Hepatocyte (in vitro differentiated cells): ENCODE results near the gene LEMD2. TPM values are rescaled to one million over a fixed set of nuclear protein-coding genes. Genes with fewer than 3 reads are reported as not detected.

ENCODE experiments used
- DNase-seq: peaks from one replicate; pipeline ENCODE4 v3.0.0-alpha.2; 2016; ENCODE audit warnings: low spot score
- H2AFZ ChIP-seq: fragments of 200-600 bp; sonication (generic); 2 replicates; pipeline ENCODE4 v1.6.0; 2016; ENCODE audit warnings: antibody characterized with exemption, mild to moderate bottlenecking
- H3K27ac ChIP-seq: fragments of 200-600 bp; sonication (generic); 2 replicates; pipeline ENCODE4 v1.5.1; 2016; ENCODE audit warnings: mild to moderate bottlenecking
- H3K27me3 ChIP-seq: fragments of 200-600 bp; sonication (generic); 2 replicates; pipeline ENCODE4 v1.6.1; 2016
- H3K36me3 ChIP-seq: fragments of 200-600 bp; sonication (generic); replicated peaks from 2 replicates; pipeline ENCODE4 v1.5.1; 2016; ENCODE audit warnings: low read depth; ENCODE audit not compliant: insufficient read depth
- H3K4me1 ChIP-seq: fragments of 200-600 bp; sonication (generic); 2 replicates; pipeline ENCODE4 v1.5.1; 2016; ENCODE audit warnings: mild to moderate bottlenecking, moderate library complexity; ENCODE audit not compliant: insufficient read depth
- H3K4me2 ChIP-seq: fragments of 200-600 bp; sonication (generic); 2 replicates; pipeline ENCODE4 v1.6.0; 2016
- H3K4me3 ChIP-seq: fragments of 200-600 bp; sonication (generic); 2 replicates; pipeline ENCODE4 v1.5.1; 2016; ENCODE audit warnings: mild to moderate bottlenecking
- H3K79me2 ChIP-seq: fragments of 200-600 bp; sonication (generic); 2 replicates; pipeline ENCODE4 v1.6.0; 2017; ENCODE audit warnings: mild to moderate bottlenecking
- H3K9me2 ChIP-seq: fragments of 200-600 bp; sonication (generic); replicated peaks from 2 replicates; pipeline ENCODE4 v1.6.0; 2017; ENCODE audit warnings: mild to moderate bottlenecking; ENCODE audit not compliant: insufficient read depth
- H3K9me3 ChIP-seq: fragments of 200-600 bp; sonication (generic); 2 replicates; pipeline ENCODE4 v1.5.1; 2016; ENCODE audit warnings: low read depth, mild to moderate bottlenecking
- H4K20me1 ChIP-seq: fragments of 200-600 bp; sonication (generic); 2 replicates; pipeline ENCODE4 v1.6.0; 2016; ENCODE audit warnings: mild to moderate bottlenecking; ENCODE audit not compliant: insufficient read depth, poor library complexity, severe bottlenecking
- EZH2 ChIP-seq: fragments of 200-600 bp; sonication (generic); IDR thresholded peaks from 2 replicates; pipeline ENCODE4 v1.6.1; 2016; ENCODE audit warnings: antibody characterized with exemption, mild to moderate bottlenecking, borderline replicate concordance
- EZH2phosphoT487 ChIP-seq: fragments of 200-600 bp; sonication (generic); IDR thresholded peaks from one replicate; pipeline ENCODE4 v1.6.1; 2018; ENCODE audit warnings: antibody characterized with exemption, mild to moderate bottlenecking, low read depth, moderate library complexity; ENCODE audit not compliant: unreplicated experiment, severe bottlenecking
- WGBS: methylation state at CpG from one replicate; pipeline ENCODE4 v1.1.6; 2016; ENCODE audit warnings: low lambda C conversion rate; ENCODE audit errors: missing lambda C conversion rate; 5-methylcytosine and 5-hydroxymethylcytosine counted together
- polyA plus RNA-seq: library from polyadenylated mRNA; unstranded; fragments of >200 nt; fragmentation: Nextera tagmentation; extraction: Ambion mirVana; gene quantifications from 2 replicates; pipeline ENCODE4 v1.2.1, GENCODE V29; 2016
- total RNA-seq: library from RNA; depleted of rRNA; stranded (reverse); fragments of >200 nt; gene quantifications from 2 replicates; pipeline ENCODE4 v1.2.3, GENCODE V29; 2014
- TF ChIP-seq, protein P1 (sequence below): fragments of 200-600 bp; sonication (generic); IDR thresholded peaks from 2 replicates; pipeline ENCODE4 v1.5.1; 2016; ENCODE audit warnings: antibody characterized with exemption, mild to moderate bottlenecking; ENCODE audit not compliant: poor library complexity

The LEMD2 gene
- total and polyA plus RNA-seq, 2 experiments from 2014 or later = 38.1 to 66.3 TPM

- no peaks in the 10 kb centered on the region for H3K9me2 ChIP-seq
- H3K9me3 ChIP-seq = no peaks in the 10 kb centered on the region
- H4K20me1 ChIP-seq = peaks cover 42% of the 10 kb centered on the region
- H2AFZ ChIP-seq = no peak overlapping the region
- H3K27me3 ChIP-seq = no peaks in the 10 kb centered on the region
- no peak overlapping the region for H3K27ac ChIP-seq
- DNase-seq = no peak
- TF ChIP-seq EZH2 (no peak), EZH2phosphoT487 (no peak)
- TF ChIP-seq, protein P1, sequence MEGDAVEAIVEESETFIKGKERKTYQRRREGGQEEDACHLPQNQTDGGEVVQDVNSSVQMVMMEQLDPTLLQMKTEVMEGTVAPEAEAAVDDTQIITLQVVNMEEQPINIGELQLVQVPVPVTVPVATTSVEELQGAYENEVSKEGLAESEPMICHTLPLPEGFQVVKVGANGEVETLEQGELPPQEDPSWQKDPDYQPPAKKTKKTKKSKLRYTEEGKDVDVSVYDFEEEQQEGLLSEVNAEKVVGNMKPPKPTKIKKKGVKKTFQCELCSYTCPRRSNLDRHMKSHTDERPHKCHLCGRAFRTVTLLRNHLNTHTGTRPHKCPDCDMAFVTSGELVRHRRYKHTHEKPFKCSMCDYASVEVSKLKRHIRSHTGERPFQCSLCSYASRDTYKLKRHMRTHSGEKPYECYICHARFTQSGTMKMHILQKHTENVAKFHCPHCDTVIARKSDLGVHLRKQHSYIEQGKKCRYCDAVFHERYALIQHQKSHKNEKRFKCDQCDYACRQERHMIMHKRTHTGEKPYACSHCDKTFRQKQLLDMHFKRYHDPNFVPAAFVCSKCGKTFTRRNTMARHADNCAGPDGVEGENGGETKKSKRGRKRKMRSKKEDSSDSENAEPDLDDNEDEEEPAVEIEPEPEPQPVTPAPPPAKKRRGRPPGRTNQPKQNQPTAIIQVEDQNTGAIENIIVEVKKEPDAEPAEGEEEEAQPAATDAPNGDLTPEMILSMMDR = no peak
- peaks cover 28% of the 10 kb centered on the region for H3K4me1 ChIP-seq
- H3K4me2 ChIP-seq = no peak overlapping the region
- H3K36me3 ChIP-seq = no peaks in the 10 kb centered on the region
- H3K79me2 ChIP-seq = peaks cover 32% of the 10 kb centered on the region
- H3K4me3 ChIP-seq = no peak overlapping the region
- WGBS = 94% methylated on average over 5 of the region's 5 CpGs
Observed at GRCh38 chr6:33782561-33782960, 6.4 kb downstream of the LEMD2 start.

DNA sequence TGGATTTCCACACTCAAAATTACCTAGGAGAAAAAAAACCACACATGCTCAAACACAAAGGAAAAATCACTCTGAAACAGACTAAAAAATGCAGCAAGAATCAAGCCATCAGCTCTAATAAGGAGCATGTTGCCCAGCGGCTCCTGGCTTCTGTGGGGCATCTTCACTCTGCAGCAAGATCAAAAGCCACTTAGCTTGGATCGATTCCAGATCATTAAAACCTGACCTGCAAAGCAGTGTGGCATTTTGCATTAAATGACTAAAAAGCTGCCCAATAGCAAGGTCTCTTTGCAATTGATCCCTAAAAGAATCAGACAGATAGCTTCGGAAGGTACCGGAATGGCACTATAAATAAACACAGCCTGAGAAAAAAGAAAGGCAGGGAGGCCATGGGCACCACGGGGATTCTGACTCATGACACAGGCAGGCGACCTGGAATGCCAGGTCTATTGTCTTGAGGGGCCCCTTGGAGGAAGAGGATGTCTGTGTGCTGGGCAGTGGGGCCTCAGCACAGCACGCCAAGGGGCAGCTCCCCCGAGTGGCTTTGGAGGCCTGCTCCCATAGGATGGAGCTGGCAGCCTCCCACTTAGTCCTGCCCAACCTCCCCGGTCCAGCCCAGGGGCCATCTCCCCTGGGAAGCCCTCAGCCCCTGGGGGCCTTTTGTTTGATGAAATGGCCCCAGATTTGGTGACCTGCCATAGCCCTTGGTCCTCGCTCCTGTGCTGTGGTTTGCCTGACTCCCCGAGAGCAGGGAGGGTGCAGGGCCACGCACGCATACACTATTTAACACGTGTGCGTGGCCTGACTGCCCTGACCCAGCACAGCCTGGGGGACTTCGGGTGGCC, 7.6 kb downstream of the LEMD2 start:
- 69% methylated on average over 16 of the region's 16 CpGs for WGBS
- peaks cover 30% of the 10 kb centered on the region for H4K20me1 ChIP-seq
- H3K4me3 ChIP-seq = no peak overlapping the region
- H2AFZ ChIP-seq = no peak overlapping the region
- peaks cover 16% of the 10 kb centered on the region for H3K4me1 ChIP-seq
- no peaks in the 10 kb centered on the region for H3K9me2 ChIP-seq
- H3K79me2 ChIP-seq = peaks cover 20% of the 10 kb centered on the region
- H3K27me3 ChIP-seq = no peaks in the 10 kb centered on the region
- TF ChIP-seq, protein P1 = no peak
- TF ChIP-seq EZH2phosphoT487 (no peak), EZH2 (no peak)
- no peak overlapping the region for H3K27ac ChIP-seq
- H3K4me2 ChIP-seq = no peak overlapping the region
- H3K9me3 ChIP-seq = no peaks in the 10 kb centered on the region
- DNase-seq = no peak
- no peaks in the 10 kb centered on the region for H3K36me3 ChIP-seq

- 91% methylated on average over 14 of the region's 14 CpGs for WGBS
- no peak overlapping the region for H3K4me3 ChIP-seq
- H3K9me3 ChIP-seq = no peaks in the 10 kb centered on the region
- peaks cover 16% of the 10 kb centered on the region for H4K20me1 ChIP-seq
- H3K4me2 ChIP-seq = no peak overlapping the region
- no peak overlapping the region for H3K27ac ChIP-seq
- no peaks in the 10 kb centered on the region for H3K36me3 ChIP-seq
- no peaks in the 10 kb centered on the region for H3K27me3 ChIP-seq
- no peak for DNase-seq
- H3K9me2 ChIP-seq = no peaks in the 10 kb centered on the region
- no peak overlapping the region for H2AFZ ChIP-seq
- no peak for TF ChIP-seq EZH2phosphoT487
- TF ChIP-seq, protein P1 = no peak
- peaks cover 5% of the 10 kb centered on the region for H3K4me1 ChIP-seq
- peaks cover 6% of the 10 kb centered on the region for H3K79me2 ChIP-seq
Observed at GRCh38 chr6:33779895-33780294, 9.0 kb downstream of the LEMD2 start.
